SIG-M5 treated with dmso at 0.1 percent for 504 hours (cell line): ENCODE measurements around the gene COL2A1.

Experiments
- DNase-seq: peaks from one replicate; lab custom pipeline; 2025; ENCODE audit not compliant: unreplicated experiment; lab: John Stamatoyannopoulos, UW

Gene COL2A1

DNA sequence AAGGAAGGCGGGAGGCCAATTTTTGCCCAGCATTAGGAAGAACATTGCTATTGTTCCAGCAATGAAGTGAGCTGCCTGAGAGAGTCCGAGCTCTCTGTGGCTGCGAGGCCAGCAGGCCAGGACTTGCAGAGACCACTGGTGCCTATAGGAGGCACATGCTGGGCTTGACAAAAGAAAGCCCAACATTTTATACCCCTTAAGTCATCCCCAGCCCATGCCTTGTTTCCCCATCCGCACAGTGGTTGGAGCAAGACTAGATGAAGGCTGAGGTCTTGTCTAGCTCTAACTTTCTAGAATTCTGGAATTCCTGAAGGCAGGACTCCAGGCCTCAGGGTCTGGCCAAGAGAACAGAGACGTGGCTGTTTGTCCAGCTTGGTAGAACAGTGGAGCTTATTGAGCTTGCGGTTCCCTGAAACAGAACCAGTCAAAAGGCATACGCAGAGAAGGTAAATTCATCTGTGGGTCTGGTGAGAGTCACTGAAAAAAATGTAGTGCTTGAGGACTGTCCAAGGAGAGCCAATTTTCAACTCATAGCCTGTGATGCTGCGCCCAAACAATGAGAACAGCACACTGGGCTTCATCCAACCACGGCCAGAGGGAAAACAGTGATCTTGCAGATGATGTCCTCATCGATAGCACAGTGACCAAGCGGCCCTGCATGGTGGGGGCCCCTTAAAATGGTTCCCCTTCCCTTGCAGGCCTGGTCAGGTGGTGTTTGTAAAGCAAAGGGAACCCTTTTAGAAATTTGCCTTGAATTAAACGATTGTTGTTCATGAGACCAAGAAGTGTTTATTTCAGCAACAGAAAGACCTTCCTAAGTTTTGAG, 27.1 kb upstream of the COL2A1 start:
- DNase-seq: no peak

DNA sequence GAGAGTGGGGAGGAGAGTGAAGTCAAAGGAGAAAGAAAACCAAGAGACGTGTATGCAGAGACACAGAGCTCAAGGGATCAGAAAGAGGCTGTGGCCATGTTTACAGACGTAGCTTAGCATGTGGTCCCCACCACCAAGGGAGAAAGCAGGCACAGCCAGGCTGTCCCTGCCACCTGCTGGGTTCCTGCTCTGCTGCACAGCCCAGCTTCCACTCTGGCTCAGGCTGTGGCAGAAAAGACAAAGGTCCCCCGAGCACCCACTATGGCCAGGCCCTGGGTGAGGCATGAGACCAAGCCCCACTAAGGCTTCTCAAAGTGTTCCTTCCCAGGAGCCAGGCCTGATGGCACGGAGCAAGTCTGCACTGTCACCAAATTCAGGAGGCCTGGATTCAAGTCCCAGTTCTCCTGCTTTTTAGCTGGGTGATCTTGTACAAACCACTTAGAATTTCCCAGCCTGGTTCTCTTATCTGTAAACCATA, 25.9 kb upstream of the COL2A1 start:
- DNase-seq: no peak

DNA sequence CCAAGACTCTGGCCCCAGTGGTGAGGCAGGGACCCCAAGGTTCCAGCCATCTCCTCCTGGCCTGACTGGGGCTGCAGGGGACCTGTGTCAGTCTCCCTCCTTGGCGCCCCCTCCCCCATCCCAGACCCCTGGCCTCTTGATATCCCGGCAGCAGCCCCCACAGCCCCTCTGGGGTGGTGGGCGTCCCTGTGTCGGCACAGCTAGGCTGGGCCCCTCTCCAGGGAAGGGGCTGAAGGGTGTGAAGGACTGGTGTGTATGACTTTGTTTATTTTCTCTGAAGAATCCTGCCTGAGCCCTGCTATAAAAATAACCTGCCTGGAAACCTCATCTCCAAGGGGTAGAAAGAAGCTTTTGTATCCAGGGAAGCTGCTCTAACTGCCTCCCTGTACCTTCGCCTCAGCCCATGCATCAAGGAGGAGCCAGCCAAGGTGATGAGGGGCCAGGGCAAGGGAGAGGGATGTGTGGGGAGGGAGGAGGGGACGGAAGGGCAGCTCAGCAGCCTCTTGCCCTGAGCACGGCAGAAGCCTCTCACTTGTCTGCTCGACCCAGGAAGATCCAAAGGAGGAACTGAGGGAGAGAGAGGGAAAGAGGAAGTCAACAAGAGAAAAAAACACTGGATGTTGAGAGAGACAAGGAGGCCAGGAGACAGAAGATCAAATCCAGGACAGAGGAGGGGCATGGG, 25.4 kb upstream of the COL2A1 start:
- DNase-seq: peak; percentile 60

DNA sequence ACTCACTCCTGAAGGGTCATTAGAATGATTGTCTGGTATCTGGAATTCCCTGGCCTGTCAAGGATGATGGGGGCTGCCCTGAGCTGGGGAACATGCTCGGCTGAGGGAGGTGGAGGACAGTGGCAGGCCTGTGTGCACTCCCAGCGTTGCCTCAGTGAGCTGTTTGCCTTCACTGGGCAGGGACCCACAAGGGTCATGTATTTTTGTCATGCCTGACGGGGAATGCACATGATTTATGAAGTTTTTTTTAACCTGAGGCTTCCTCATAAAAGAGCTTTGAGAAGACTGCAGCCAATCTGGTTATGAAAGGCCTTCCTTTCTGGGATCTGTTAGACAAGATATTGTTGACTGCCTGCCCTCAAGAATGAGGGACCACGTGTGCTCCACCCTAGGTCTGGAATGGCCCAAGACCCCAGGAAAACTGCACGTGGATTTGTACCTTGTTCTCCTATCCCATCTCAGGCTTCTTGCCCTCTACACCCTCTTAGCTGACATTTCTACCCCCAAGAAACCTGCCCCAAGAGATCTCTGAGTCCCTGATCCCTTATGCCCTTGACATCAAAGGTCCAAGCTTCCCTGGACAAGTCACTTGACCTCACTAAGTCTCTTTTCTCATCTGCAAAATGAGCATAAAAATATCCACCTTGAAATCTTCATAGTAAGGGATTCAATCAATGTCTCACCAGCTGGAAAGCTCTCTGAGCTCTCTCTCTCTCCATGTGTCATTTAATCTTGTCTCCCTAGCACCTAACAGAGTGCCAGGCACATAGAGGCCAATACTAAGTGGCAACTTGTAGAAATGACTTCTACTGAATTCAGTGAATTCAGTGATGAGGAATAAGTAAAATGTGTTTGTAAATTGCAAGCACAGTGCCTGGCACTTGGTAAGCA, 24.5 kb upstream of the COL2A1 start:
- DNase-seq: no peak

DNA sequence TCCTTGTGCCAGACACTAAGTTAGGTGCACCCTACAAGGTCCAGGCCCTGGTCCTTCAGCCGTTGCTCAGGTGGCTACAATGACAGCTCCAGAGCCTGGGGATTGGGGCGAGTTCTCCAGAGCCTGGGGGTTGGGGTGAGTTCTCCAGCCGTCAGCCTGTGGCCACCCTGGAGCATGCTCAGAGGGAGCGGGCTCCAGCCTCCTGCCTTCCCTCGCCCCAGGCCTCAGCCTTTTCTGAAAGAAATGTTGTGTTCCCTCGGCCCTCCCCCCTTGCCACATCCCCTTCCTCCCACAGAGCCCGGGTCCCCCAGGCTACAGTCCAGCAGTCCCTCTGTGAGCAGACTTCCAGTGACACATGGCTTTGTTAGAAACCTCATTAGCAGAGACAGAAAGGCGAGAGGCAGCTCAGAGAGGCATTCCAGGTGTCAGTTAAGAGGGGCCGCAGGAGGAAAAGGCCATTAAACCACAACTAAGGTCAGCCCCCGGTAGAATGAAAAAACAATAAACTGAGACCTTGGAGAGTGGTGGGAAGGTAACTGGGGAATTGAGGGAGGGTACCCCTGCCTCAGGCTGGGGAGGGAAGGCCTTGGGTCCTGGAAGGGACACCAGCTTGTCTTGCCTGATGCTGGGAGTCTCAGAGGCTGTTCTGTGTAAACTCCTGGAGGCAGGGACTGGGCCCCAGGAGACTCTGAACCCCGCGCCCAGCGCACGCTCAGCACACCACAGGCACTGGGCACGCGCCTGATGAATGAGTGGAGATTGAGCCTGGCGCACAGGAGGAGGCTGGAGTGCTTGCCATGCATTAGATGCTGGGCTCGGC, 23.1 kb upstream of the COL2A1 start:
- no peak for DNase-seq

DNA sequence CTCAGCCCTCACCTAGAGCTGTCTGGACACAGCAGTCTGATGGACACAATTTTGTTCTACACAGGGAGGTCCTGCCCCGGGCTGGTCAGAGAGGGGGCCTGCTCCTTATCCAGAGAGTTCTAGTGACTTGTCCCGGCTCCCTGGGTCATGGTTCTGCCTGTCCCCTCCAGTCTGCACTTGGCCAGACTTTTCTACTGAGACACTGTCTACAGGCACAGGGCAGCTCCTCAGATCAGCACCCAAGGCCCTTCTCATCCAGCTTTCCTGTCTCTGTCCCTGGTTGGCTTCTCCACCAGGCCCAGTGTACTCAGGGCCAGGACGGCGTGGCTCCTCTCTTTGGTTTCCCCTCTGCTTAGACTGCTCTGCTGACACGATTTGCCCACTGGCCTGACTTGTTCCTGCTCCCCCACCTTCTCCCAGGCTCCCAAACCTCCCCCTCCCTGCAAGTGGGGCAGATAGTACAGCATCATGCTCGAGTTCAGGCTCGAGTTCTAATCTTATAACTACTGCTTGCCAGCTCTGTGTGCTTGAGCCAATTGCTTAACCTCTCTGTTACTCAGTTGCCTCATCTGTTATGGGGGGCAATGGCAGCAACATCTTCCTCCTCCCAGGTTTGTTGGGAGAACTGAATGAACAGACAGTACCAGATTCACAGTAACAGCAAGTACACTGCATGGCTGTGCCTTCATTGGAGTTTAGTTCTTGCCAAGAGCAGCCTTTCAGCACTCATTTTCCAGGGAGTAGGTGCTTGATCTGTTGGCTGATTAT, 22.0 kb upstream of the COL2A1 start:
- no peak for DNase-seq

DNA sequence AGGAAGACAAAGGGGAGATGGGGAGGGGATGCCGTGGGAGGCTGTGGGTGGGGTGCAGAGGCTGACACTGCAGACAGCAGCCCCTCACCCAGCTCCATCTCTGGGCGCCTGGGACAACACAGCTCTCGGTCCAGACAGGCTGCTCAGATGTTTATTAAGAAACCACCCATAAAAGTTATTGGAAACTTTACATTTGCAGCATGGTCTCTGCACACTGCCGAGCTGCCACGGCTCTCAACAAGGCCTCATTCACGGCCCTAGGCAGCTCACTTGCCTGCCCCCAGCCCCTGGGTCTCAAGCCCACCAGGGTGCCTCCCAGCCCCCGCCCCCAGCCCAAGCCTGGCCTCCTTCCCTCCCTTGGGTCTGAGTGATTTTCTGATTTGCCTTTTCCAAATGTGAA, 21.0 kb upstream of the COL2A1 start:
- DNase-seq: no peak

DNA sequence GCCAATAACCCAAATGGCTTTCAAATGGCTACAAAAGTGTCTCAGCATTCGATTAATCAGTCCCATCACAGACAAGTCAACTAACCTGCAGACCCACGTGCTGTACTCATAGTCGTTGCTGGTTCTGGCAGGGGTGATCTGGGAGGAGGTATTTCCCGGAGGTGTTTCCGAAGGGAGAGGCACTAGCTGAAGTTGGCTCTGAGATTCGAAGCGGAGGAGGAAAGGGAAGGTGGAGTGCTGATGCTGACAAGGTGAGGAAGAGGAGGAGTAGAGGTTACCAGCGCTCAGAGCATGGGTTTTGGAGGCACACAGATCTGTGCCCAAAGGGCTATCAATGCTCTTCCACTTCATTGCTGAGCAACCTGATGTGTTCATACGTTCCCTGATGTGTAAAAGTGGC, 20.5 kb upstream of the COL2A1 start:
- no peak for DNase-seq

DNA sequence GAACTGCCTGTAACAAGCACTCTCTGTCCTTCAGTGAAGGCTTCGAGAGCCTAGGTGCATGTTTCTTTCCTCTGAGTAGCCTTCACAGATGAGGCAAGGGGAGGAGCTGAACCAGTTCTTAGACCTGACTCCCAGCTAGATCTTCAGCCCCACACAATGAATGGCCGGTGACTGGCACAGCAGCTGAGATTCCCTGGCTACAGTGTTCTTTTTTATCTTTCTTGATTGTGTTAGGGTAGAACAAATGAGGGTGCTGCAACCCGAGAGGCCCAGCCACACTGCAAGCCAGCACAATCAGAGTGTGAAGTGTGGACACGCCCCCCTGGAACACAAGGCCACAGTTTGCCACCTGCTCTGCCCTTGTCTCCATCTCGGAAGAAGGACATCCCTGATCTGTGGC, 19.1 kb upstream of the COL2A1 start:
- DNase-seq: no peak

DNA sequence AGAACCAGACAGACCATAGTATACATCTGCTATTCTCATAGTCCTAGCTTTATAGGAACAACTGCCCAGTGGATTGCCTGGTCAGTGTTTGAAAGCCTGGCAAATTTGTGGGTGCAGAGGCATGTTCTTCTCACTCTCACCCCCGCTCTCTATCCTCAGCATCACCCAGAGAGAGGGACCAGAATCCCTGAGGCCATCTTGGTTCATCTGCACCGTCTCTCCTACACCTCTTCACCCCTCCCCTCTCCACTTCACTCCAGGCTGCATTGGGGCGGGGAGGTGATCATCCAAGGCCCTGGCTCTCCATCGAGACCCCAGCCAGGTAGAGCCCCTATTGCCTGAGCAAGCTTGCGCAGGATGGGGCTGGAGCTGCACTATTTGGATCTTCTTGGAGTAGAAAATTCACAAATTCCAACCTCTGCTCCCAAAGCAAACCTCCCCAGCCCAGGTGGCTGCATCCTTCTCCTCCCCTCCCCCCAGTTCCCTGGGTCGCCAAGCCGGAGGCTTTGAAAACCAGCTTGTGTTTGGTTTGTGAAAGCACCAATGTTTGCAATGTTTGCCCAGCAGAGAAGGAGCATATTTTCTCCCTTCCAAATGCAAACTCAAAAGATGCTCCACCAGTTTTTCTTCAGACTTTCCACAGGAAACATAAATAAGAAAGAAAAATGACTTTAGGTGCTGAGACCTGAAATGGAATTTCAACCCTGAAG, 18.6 kb upstream of the COL2A1 start:
- DNase-seq: peak; percentile 15

DNA sequence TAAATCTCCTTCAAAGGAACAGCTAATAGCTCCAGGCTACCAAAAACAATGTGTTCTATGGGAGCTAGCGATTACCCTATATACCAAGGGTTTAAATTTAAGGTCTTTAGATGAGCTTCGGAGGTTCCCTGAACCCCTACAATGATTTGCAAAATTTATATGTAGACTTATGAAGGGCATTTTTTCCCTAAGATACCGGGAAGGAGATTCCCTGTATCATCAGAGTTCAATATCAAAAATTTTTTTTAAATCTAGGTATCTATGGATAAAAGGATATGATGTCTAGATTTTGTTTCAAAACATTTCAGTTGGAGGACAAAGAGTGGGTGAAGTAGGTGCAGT, 17.9 kb upstream of the COL2A1 start:
- no peak for DNase-seq

DNA sequence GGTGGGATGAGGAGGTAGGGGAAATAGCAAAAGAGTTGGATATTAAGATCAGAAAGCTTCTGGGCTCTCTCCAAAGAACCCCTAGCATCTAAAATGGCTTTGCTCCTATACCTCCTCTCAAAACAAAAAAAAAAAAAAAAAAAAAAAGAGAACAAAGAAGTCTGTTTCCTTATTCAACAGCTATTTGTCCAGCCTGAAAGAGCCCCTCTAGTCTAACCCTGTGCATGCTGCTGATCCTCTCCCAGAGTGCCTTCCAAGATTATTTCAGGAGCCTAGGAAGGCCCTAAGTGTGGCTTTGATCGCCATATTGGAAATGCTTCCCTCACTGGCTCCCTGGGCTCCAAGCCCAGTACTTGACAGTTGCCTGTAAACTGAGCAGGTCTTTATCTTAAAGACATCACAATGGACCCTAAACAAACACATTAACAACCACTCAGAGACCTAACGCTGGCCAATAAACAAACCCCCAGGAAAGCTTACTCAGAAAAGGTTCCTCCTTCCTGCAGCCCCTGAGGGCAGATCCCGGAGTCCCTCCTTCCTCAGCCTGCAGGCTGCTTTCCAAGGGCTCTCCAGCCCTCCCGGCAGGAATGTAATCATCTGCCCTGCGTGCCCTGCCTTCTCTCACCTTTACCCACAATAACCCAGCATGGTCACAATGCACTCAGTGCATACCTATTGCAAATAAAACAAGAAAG, 17.4 kb upstream of the COL2A1 start:
- peak; percentile 22 for DNase-seq

DNA sequence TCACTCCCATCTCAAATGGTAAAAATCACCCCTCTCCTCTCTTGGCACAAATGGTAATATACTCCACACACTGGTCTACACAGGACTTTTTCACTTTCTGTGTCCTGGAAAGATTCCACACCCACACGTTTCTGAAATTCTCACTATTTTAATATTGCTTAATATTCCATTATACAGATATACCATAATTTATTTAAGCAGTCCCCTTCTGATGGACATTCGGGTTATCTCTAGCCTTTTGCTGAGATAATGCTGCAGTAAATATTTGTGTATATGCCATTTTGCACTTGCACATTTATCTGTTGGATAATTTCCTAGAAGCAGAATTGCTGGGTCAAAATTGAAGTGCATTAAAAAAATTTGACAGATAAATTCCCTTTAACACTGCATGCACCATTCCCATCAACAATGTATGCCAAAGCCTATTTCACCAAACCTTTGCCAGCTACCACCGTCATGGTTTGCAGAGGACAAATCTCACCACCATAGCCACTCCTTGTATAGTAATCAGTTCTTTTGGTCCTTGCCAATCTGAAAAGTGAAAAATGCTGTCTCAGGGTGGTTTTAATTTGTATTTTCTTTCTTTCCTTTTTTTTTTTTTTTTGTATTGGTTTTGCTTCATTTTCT, 15.5 kb upstream of the COL2A1 start:
- no peak for DNase-seq

DNA sequence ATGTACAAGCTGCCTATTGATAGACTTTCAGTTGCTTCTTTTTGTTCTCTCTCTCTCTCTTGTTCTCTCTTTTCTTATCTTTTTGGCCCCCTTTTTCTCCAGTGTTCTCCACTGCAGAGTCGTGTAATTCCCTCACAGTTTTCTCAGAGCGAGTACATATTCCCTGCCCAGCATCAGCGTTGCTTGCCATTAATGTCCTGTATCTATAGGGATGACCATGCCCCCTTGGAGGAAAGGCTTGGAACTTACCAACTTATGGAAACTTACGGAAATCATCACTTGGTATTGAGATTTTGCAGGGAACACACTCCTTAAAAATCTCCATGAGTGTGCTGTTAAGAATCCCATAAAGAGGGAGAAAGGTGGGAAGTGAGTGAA, 14.3 kb upstream of the COL2A1 start:
- DNase-seq: no peak

DNA sequence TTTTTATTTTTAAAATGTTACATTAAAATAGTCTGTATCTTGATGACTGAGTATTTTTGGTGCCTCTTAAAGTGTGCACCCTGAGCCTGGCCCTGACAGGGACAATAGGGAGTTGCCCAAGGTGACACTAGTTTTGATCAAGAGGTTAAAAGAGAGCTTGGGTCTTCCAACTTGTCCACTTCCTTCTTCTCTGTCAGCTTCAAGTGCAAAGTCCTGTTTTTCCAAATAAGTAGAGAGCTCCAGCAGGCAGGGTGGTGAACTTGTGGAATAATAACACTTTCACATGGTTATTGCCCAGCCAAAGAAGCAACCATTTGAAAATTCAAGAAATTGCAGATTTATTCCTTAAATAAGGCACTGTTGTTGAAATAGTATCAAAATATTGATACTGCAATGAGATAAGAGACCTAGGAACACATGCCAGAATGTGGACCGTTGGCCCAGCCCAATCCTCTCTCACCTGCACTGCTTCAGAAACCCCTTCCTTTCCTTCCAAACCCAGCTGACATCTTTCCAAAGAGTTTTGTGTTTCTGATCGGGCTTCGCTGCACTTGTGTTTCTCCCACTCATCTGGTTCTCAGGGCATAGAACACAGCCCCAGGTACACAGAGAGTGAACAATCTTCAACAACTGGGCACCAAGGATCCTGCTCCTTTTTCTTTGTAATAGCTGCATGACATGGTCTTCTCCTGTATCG, 13.8 kb upstream of the COL2A1 start:
- DNase-seq: no peak

DNA sequence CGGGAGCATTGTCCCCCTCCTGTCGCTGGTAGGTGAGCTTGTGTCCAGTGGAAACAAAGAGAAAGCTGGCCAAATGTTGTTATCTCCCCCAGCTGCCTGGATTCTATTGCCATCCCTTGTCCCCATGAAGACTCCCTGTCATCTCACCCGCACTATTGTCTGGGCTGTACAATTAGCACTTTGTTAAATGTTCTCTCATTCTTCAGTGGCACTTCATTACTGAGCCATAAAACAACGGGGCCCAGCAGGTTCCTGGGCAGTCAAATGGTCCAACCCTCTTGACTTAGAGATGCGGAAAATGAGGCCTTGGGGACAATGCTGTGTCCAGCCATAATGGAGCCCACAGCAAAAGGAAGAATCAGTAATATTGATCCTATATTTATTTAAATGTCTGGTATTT, 13.2 kb upstream of the COL2A1 start:
- no peak for DNase-seq

DNA sequence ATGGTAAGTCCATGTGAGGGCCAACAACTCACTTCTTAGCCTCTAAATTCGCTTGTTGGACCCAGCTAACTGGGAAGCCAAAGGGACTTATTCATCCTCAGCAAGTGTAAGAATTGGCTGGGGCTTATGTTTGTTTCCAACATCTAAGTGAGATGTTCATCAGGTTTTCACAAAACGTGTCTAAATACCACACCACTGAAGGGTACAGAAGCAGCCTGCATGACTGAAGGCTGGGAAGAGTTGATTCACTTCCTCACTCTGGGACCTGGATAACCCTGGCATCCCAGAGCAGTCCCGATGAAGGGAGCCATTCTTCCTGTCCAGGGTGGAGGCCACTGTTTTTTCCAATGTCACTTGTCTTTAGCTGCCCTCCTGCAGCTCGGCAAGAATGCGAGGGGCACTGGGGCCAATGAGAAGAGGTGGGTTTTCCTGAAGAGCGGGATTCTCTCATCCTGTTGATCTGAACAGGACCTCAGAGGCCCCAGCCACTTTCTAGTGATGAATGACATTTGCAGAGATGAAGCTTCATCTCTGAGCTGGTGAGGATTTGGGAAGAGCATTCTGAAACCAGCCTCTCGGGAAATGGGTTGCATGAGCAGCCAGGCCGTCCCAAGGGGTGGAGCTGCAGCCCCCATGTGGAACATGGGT, 12.2 kb upstream of the COL2A1 start:
- DNase-seq: no peak
